HAP-1 (cell line): ENCODE measurements around the gene FXYD4.
A peak's percentile ranks its signal among the peaks of the same experiment; 100 is the strongest.

Source experiments
- DNase-seq, 2 experiments: peaks; one replicate each; pipeline ENCODE4 v3.0.0-alpha.2; 2016 to 2020; ENCODE audit warnings: low spot score in 2 of 2
- H3K27me3 ChIP-seq: fragments of 250-450 bp; sonication (Bioruptor Pico); 2 replicates; pipeline ENCODE4 v1.5.1; 2020; ENCODE audit warnings: low read depth, mild to moderate bottlenecking, moderate library complexity
- H3K36me3 ChIP-seq: fragments of 250-450 bp; sonication (Bioruptor Pico); replicated peaks from 2 replicates; pipeline ENCODE4 v1.5.1; 2020; ENCODE audit warnings: mild to moderate bottlenecking
- H3K4me1 ChIP-seq: fragments of 250-450 bp; sonication (Bioruptor Pico); 2 replicates; pipeline ENCODE4 v1.5.1; 2020; ENCODE audit warnings: mild to moderate bottlenecking
- H3K4me3 ChIP-seq: fragments of 250-450 bp; sonication (Bioruptor Pico); 2 replicates; pipeline ENCODE4 v1.5.1; 2020; ENCODE audit warnings: mild to moderate bottlenecking, moderate library complexity
- H3K9me3 ChIP-seq: fragments of 250-450 bp; sonication (Bioruptor Pico); 2 replicates; pipeline ENCODE4 v1.5.1; 2020; ENCODE audit warnings: mild to moderate bottlenecking, moderate library complexity
- in situ Hi-C: fragments of 300-500 bp; cut with MboI; formaldehyde crosslinking; loops from 3 replicates; pipeline ENCODE4 v1.14.3; 2020; ENCODE audit warnings: low sequenced_read_pairs, inconsistent platforms, mixed read lengths

FXYD4 gene

DNA sequence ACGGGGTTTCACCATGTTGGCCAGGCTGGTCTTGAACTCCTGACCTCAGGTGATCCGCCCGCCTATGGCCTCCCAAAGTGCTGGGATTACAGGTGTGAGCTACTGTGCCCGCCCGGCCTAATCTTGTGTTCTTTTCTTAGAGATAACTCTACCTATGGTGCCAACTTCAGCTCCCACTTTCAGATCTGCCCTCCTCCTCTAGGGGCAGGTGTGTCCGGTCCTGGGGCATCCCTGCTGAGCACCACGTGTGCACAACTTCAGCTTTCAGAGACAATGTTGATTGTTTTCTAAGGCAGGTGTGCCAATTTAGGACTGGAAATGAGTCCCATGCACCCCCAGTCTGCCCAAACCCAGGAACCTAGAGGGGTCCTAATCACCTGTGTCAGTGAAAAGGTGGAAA is 18.5 kb upstream of the FXYD4 start:
- Histone ChIP-seq H3K36me3 (no peaks in the 10 kb centered on the region), H3K27me3 (no peaks in the 10 kb centered on the region), H3K4me1 (peaks cover 29% of the 10 kb centered on the region), H3K9me3 (no peaks in the 10 kb centered on the region), H3K4me3 (no peak overlapping the region)
- DNase-seq = no peak
- in situ Hi-C loops = no loop called here

DNA sequence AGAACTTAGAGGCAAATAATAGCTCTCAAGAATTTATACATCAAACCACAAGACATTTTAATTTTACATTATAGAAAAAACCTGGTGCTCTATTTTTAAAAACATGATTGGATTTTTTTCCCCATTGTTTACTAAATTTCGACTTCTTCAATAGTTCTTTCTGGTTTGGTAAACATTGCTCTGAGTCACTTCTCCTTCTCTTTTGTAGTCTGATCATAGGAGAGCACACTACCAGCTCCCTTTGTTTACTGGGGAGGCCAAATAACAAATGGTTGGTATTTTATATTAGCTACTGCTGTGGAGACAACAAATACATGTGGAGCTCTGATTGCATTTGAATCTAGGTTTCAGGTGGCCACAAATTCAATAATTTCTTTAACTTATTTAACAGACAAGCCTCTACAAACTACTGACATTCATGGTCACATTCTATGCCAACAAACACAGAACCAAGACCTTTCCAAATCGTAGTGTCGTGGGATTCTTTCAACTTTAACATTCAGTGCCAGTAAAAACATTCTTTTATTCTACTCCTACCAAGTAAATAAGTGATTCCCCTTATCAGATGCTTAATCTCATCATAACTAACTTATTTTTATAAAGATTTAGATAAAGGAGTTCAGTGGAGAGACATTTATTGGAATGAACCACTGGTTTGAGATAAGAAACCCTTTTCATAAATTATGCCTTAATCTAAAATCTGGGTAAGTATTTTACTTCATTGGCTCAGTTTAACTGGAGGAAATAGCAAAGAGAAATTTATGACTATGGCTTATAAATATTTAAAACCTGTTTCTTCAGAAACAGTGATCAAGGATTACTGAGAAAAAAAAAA is 17.7 kb upstream of the FXYD4 start:
- Histone ChIP-seq H3K4me3 (no peak overlapping the region), H3K27me3 (no peaks in the 10 kb centered on the region), H3K9me3 (no peaks in the 10 kb centered on the region), H3K4me1 (peaks cover 26% of the 10 kb centered on the region), H3K36me3 (no peaks in the 10 kb centered on the region)
- in situ Hi-C loops = no loop called here
- no peak for DNase-seq

DNA sequence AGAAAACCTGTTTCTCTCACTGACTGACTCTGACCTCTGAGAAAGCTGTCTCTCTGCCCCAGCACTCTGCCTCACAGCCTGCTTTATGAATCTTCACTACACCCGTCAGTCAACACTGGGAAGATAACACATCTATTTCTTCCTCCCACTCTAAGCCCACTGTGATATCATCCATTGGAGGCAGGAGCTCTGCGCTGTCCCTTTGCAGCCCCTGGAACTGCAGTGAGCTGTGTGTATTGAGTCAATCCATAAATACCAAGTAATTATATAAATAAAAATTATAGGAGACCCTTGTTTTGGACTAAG is 17.2 kb upstream of the FXYD4 start:
- H3K4me1 ChIP-seq = peaks cover 26% of the 10 kb centered on the region
- no peaks in the 10 kb centered on the region for H3K27me3 ChIP-seq
- in situ Hi-C loops = no loop called here
- H3K9me3 ChIP-seq = no peaks in the 10 kb centered on the region
- DNase-seq = no peak
- H3K4me3 ChIP-seq = no peak overlapping the region
- H3K36me3 ChIP-seq = no peaks in the 10 kb centered on the region

DNA sequence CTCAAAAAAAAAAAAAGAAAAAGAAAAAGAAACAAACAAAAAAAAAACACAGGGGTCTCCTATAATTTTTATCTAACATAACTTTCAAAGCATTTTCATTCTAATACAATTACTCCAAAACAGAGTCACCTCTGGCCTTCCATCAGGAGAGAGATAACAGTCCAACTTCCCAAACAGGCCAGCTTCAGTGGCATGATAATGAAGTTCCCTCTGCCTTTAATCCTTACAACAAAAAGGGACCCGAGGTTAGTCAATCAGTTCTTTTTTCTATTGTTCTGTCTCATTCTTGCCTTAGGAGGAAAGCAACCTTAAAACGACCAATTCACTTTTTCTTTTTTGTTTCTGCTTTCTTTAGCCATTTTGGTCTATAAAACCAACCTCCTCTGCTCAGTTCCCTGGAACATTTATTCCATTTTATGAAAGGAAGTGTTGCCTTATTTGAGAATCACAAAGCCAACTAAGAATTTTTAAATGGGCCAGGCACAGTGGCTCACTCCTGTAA is 16.5 kb upstream of the FXYD4 start:
- no peaks in the 10 kb centered on the region for H3K9me3 ChIP-seq
- H3K4me1 ChIP-seq = peaks cover 26% of the 10 kb centered on the region
- DNase-seq = peak; percentile 49 to 97
- no peaks in the 10 kb centered on the region for H3K27me3 ChIP-seq
- in situ Hi-C loops = no loop called here
- H3K4me3 ChIP-seq = no peak overlapping the region
- H3K36me3 ChIP-seq = no peaks in the 10 kb centered on the region

DNA sequence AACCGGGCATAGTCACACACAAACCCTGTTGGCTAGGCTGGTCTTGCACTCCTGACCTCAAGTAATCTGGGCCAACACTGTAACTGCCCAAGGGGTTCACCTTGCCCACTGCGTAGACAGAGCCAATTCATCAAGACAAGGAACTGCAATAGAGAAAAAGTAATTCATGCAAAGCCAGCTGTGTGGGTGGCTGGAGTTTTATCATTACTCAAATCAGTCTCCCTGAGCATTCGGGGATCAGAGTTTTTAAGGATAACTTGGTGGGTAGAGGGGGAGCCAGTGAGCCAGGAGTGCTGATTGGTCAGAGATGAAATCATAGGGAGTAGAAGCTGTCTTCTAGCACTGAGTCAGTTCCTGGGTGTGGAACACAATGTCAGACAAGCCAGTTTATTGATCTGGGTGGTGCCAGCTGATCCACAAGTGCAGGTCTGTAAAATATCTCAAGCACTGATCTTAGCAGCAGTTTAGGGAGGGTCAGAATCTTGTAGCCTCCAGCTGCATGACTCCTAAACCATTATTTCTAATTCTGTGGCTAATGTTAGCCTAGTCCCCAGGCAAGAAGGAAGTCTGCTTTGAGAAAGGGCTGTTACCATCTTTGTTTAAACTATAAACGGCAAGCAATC is 15.6 kb upstream of the FXYD4 start:
- H3K4me3 ChIP-seq = no peak overlapping the region
- no peaks in the 10 kb centered on the region for H3K27me3 ChIP-seq
- H3K4me1 ChIP-seq = peaks cover 26% of the 10 kb centered on the region
- no peaks in the 10 kb centered on the region for H3K36me3 ChIP-seq
- in situ Hi-C loops = no loop called here
- peak in 1 of 2 experiments; percentile 47 for DNase-seq
- no peaks in the 10 kb centered on the region for H3K9me3 ChIP-seq

DNA sequence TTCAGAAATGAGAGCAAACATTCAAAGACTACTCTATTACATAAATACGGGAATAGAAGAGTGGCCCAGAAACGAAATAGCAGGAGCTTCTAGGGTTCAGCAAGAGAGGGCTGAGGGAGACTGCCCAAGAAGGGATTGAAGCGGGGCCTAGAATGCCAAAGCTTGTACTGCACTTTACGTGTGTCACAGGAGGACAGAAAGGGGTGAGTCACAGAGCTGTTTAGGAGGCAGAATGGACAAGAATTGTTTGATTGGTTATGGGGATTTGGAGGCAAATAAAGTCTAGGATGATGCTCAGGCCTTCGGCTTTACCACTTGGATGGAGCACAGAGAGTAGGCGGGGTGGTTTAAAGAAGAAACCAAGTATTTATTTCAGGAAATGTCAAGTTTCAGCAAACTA is 11.3 kb upstream of the FXYD4 start:
- Histone ChIP-seq H3K27me3 (no peaks in the 10 kb centered on the region), H3K36me3 (no peaks in the 10 kb centered on the region), H3K4me1 (peaks cover 22% of the 10 kb centered on the region), H3K4me3 (no peak overlapping the region), H3K9me3 (no peaks in the 10 kb centered on the region)
- DNase-seq = no peak
- in situ Hi-C loops = no loop called here

DNA sequence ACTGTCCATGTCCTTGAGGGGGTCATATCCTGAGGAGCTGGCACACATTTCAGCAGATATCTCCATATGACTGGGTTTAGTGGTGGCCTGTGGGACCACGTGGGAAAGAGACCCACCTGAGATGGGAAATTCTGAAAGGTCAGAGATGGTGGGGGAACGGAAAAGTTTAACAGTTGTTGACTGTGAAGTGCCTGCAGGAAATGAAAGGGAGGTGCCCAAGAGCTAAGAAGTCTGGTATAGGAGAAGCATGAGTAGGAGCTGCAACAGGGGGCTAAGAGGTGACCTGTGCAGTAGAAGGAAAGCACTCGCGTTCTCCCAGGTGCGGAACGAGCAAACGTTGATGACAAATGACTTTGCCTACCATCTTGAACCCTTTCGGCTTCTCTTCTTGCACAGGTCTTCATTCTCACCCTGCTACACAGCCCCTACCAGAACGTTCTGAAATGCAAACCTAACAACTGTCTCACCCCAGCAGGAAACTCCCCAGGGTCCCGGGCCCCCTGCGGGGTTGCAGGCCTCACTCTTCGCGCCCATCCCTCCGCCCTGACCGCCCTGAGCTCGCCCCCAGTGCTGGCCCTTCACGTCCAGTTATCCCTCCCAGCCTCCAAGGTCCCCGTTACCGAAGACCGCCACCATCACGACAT is 9.8 kb upstream of the FXYD4 start:
- Histone ChIP-seq H3K9me3 (no peaks in the 10 kb centered on the region), H3K4me3 (peak overlapping the region; percentile 52), H3K27me3 (no peaks in the 10 kb centered on the region), H3K4me1 (peaks cover 10% of the 10 kb centered on the region), H3K36me3 (no peaks in the 10 kb centered on the region)
- no peak for DNase-seq
- in situ Hi-C loops = no loop called here

DNA sequence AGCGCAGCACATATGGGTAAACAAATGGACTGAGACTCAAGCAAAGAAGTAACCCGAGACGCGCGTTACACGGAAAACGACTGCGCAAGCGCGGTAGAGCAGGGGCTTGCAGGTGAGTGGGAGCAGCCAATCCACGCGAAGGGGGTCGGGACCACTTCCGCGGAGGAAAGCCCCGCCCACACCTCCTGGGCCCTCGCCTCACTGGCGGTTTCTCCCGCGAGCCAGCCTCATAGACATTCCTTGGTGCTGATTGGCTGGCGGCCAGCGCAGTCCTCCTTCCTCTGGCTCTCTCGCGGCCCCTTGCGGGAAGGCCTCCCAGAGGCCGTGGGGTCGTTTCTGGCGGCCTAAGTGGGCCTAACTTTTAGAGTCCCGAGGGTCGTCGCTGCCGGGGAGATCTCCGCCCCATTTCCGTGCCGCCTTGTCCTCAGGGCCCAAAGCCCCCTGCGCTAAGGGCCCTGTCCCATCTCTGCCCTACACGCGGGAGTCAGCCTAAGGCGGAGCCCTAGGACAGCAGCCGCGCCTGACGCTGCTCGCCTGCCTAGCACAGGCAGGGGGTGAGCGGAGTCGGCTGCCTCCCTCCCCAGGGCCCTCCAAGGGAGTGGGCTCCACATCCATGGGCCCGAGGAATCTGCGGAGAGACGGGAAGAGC is 9.1 kb upstream of the FXYD4 start:
- peak; percentile 93 to 99 for DNase-seq
- H3K4me3 ChIP-seq = peak overlapping the region; percentile 52
- in situ Hi-C loops = no loop called here

DNA sequence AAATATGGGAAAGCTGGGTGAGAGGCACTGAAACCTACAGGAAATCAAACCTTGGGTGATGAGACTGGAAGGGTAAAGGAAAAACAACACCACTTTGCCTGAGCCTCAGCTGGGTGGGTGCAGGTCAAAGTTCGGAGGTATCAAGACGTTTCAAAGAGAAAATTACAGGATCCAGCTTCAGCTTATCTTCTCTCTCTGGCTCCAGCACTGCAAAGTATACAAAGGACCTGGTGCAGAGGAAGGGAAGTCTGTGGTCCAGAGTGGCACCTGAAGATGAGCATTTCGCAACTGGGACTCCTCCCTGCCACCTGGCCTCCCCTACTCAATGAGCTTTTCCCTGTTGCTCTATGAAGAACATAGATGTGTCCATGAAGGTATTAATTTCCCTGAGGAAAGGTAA is 6.4 kb upstream of the FXYD4 start:
- Histone ChIP-seq H3K36me3 (no peaks in the 10 kb centered on the region), H3K27me3 (no peaks in the 10 kb centered on the region), H3K4me3 (no peak overlapping the region), H3K4me1 (peaks cover 10% of the 10 kb centered on the region), H3K9me3 (no peaks in the 10 kb centered on the region; the same call in 1 of the 2 replicates)
- no peak for DNase-seq
- in situ Hi-C loops = no loop called here

More for the DNA sequence above, 9.1 kb upstream of the FXYD4 start:
- Histone ChIP-seq H3K27me3 (no peaks in the 10 kb centered on the region), H3K36me3 (no peaks in the 10 kb centered on the region), H3K4me1 (peaks cover 10% of the 10 kb centered on the region), H3K9me3 (no peaks in the 10 kb centered on the region; the same call in 1 of the 2 replicates)

DNA sequence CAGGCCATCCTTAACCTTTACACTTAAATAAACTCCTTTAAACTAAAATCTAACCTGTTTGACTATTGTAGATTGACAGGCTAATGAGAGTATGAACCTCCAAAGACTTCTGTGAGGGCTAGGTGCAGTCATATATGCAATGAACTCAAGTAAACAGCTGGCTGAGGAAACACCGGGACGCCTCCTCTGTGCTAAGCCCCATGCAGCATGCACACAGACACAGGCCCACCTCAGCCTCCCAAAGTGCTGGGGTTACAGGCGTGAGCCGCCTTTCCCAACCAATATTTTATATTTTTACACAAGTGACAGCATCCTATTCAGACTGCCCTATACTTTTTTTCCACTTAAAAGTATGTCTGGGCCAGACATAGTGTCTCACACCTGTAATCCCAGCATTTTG is 1.5 kb upstream of the FXYD4 start:
- in situ Hi-C loops = no loop called here
- no peaks in the 10 kb centered on the region for H3K36me3 ChIP-seq

DNA sequence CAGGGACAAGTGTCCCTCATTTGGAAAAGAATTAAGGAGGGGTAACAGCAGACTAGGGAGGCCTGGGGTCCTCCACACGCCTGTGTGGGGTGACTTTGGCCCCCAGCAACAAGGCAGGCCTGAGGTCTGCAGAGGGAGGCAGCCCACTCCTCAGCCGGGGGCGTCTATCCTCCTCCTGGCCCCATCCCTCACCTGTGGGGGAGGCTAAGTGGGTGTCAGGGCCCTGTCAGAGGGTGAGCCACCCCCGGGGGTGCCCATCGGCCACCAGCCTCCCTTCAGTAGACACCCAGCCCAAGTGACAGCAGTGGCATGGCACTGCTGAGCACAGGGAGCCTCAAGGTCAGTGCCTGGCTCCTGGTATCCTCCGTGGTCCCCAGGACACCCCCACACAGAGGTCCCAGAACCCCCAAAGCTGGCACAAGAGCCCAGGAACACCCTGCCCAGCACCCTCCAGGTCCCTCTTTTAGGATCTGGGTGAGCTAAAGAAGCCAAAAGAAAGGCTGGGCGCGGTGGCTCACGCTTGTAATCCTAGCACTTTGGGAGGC is 693 bp upstream of the FXYD4 start:
- Histone ChIP-seq H3K4me1 (peaks cover 3% of the 10 kb centered on the region; the same call in 1 of the 2 replicates), H3K27me3 (no peaks in the 10 kb centered on the region), H3K9me3 (no peaks in the 10 kb centered on the region; the same call in 1 of the 2 replicates), H3K4me3 (no peak overlapping the region), H3K36me3 (no peaks in the 10 kb centered on the region)
- no peak for DNase-seq
- in situ Hi-C loops = no loop called here

More for the DNA sequence above, 1.5 kb upstream of the FXYD4 start:
- H3K4me1 ChIP-seq = peaks cover 3% of the 10 kb centered on the region; the same call in 1 of the 2 replicates
- H3K27me3 ChIP-seq = no peaks in the 10 kb centered on the region
- DNase-seq = no peak
- H3K9me3 ChIP-seq = no peaks in the 10 kb centered on the region; the same call in 1 of the 2 replicates
- H3K4me3 ChIP-seq = no peak overlapping the region

DNA sequence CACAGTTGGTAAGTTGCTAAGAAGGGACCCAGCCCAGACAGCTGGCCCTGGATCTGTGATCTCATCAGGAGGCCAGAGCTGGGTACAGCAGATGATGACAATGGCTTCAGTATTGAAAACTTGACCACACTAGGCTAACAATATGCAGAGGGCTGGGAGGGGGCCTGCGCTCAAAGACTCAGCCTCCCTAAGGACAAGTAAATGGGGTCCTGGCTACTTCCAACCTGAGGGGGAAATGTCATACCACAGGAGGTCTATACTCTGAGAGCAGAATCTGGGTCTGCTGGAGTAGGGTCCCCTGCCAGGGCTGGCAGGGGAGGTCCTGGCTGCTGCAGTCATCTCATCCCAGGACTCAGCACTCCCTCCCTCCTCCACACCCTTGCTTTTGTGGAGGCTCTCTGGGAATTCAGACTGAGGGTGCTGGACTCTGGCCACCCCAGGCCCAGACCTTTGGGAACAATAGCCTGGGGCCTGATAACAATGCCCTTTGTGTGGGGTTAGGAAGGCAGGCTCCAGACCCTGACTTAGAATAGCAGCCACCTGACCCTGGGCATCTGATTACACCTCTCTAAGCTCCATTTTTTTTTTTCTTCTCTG is 1.4 kb downstream of the FXYD4 start:
- Histone ChIP-seq H3K4me3 (no peak overlapping the region), H3K36me3 (no peaks in the 10 kb centered on the region), H3K27me3 (no peaks in the 10 kb centered on the region), H3K4me1 (peaks cover 3% of the 10 kb centered on the region; the same call in 1 of the 2 replicates), H3K9me3 (no peaks in the 10 kb centered on the region)
- DNase-seq = no peak
- in situ Hi-C loops = no loop called here

DNA sequence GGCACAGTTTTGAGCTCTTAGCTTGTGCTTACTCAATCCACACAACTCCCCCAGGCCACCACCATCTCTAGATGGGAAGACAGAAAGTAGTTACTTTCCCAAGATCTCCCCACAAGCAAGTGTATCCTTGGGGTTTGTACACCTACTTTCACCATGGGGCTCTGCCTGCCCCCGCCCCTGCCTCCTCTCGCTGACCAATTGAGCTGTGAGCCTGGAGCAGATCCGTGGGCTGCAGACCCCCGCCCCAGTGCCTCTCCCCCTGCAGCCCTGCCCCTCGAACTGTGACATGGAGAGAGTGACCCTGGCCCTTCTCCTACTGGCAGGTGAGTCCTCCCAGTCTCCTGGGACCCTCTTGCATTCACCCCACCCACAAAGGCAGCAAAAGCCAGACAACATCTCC is 2.0 kb downstream of the FXYD4 start:
- in situ Hi-C loops = no loop called here
- Histone ChIP-seq H3K27me3 (no peaks in the 10 kb centered on the region), H3K4me1 (peaks cover 3% of the 10 kb centered on the region; the same call in 1 of the 2 replicates), H3K9me3 (no peaks in the 10 kb centered on the region), H3K36me3 (no peaks in the 10 kb centered on the region), H3K4me3 (no peak overlapping the region)
- DNase-seq = no peak
